Activated CD4-positive, alpha-beta T cell treated with anti-CD3 and anti-CD28 coated beads, Interleukin-2, amount 50 U/mL, for 1 hour (primary cell): ENCODE measurements around the gene PRKN.

Experiments
- DNase-seq: peaks from one replicate; pipeline ENCODE4 v3.0.0-alpha.2; 2020

PRKN gene

GRCh38 chr6:161415302-161415855 is 1312.2 kb downstream of the PRKN start:
- no peak for DNase-seq

- no peak for DNase-seq
Observed at GRCh38 chr6:161414707-161415106, 1312.9 kb downstream of the PRKN start.

GRCh38 chr6:161414180-161414579 is 1313.4 kb downstream of the PRKN start:
- DNase-seq = no peak

GRCh38 chr6:161413355-161413771 is 1314.2 kb downstream of the PRKN start:
- DNase-seq = no peak

GRCh38 chr6:161412795-161413194 is 1314.8 kb downstream of the PRKN start:
- no peak for DNase-seq

GRCh38 chr6:161411265-161411944 is 1316.2 kb downstream of the PRKN start:
- no peak for DNase-seq

GRCh38 chr6:161410736-161411135 is 1316.8 kb downstream of the PRKN start:
- no peak for DNase-seq

- DNase-seq = no peak
Observed at GRCh38 chr6:161410076-161410475, 1317.5 kb downstream of the PRKN start.

- DNase-seq = no peak
Observed at GRCh38 chr6:161409353-161409752, 1318.2 kb downstream of the PRKN start.

GRCh38 chr6:161408041-161408440 is 1319.5 kb downstream of the PRKN start:
- no peak for DNase-seq

- DNase-seq = no peak
Observed at GRCh38 chr6:161407581-161407980, 1320.0 kb downstream of the PRKN start.

- DNase-seq = no peak
Observed at GRCh38 chr6:161407115-161407514, 1320.5 kb downstream of the PRKN start.

GRCh38 chr6:161406646-161407045 is 1320.9 kb downstream of the PRKN start:
- DNase-seq = no peak

GRCh38 chr6:161405418-161405817 is 1322.1 kb downstream of the PRKN start:
- DNase-seq = no peak

GRCh38 chr6:161403717-161404116 is 1323.8 kb downstream of the PRKN start:
- no peak for DNase-seq

GRCh38 chr6:161401587-161402309 is 1325.8 kb downstream of the PRKN start:
- no peak for DNase-seq

- DNase-seq = no peak
Observed at GRCh38 chr6:161400671-161401070, 1326.9 kb downstream of the PRKN start.

- DNase-seq = no peak
Observed at GRCh38 chr6:161396539-161396938, 1331.0 kb downstream of the PRKN start.

- DNase-seq = no peak
Observed at GRCh38 chr6:161395716-161396231, 1331.8 kb downstream of the PRKN start.

- no peak for DNase-seq
Observed at GRCh38 chr6:161394437-161394836, 1333.1 kb downstream of the PRKN start.

- DNase-seq = peak; percentile 23
Observed at GRCh38 chr6:161393839-161394364, 1333.7 kb downstream of the PRKN start.

GRCh38 chr6:161393292-161393691 is 1334.3 kb downstream of the PRKN start:
- DNase-seq = no peak

GRCh38 chr6:161389756-161390155 is 1337.8 kb downstream of the PRKN start:
- no peak for DNase-seq

- no peak for DNase-seq
Observed at GRCh38 chr6:161383951-161384350, 1343.6 kb downstream of the PRKN start.
